ENCODE measurements around the gene ZNF626.
"Not testable (repeated sequence)": the region's sequence is repeated elsewhere in the genome, so short reads cannot be mapped to it uniquely, and the experiment has no call there.

ZNF626 gene

DNA sequence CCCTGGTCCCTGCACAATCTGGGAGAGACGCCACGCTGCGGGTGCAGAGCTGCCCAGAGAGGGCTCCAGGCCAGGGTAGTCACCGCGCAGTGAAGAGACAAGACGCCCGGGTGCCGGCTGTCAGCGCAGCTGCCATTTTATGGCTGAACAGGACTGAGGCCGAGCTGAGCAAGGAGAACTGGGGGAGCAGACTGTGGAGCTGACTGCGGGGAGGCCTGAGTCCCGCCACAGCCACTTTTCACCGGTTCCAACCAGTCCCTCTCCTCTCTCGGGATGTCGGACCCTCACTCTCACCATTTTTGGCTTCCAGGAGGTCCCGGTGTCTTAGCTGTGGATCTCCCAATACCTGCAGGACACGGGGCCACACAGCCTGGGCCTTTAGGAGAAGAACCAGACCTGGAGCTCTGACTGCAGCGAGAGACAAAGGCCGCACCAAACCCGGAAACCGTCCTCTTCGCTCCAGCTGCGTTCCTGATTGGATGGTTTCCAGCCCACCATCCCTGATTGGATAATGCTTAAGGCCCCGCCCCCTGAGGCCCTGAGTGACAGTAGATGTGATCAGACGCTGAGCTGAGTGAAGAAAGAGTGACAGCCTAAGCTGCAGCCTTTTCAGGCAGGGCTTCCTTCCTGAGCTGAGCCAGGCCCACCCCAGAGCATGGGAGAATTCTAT, at the start of gene ZNF626:
TSS of gene ZNF626 (minus strand) at position 422 of the 670 bp plus-strand sequence. CDS start at position 297, 125 bp downstream.
- H3K4me1 Mint-ChIP-seq (ENCODE audit: low read depth) = no peaks in the 10 kb centered on the region
- peak within 1 kb of the TSS; percentile 75 for H3K27ac Mint-ChIP-seq
- peaks cover 53% of the 10 kb centered on the region for H3K9me3 Mint-ChIP-seq

GRCh38 chr19:20669263-20669662, 7.9 kb upstream of the ZNF626 start:
- no peaks in the 10 kb centered on the region for H3K27me3 Mint-ChIP-seq (ENCODE audit: low read depth)
- H3K36me3 Mint-ChIP-seq (ENCODE audit: low read depth) = no peaks in the 10 kb centered on the region
- peaks cover 51% of the 10 kb centered on the region for H3K9me3 Mint-ChIP-seq
- H3K4me3 Mint-ChIP-seq = no peak overlapping the region
- H3K4me1 Mint-ChIP-seq (ENCODE audit: low read depth) = no peaks in the 10 kb centered on the region
- no peak overlapping the region for H3K27ac Mint-ChIP-seq

More for the DNA sequence above, at the start of gene ZNF626:
- Mint-ChIP-seq H3K36me3 (ENCODE audit: low read depth) (peaks cover 18% of the 10 kb centered on the region), H3K27me3 (ENCODE audit: low read depth) (no peaks in the 10 kb centered on the region), H3K4me3 (peak within 1 kb of the TSS; percentile 84)

- H3K27me3 Mint-ChIP-seq (ENCODE audit: low read depth) = no peaks in the 10 kb centered on the region
- H3K4me3 Mint-ChIP-seq = no peak overlapping the region
- peaks cover 3% of the 10 kb centered on the region for H3K36me3 Mint-ChIP-seq (ENCODE audit: low read depth)
- H3K9me3 Mint-ChIP-seq = peaks cover 58% of the 10 kb centered on the region
- no peaks in the 10 kb centered on the region for H3K4me1 Mint-ChIP-seq (ENCODE audit: low read depth)
- H3K27ac Mint-ChIP-seq = no peak overlapping the region
Measured at GRCh38 chr19:20667281-20667680, 5.9 kb upstream of the ZNF626 start.

DNA sequence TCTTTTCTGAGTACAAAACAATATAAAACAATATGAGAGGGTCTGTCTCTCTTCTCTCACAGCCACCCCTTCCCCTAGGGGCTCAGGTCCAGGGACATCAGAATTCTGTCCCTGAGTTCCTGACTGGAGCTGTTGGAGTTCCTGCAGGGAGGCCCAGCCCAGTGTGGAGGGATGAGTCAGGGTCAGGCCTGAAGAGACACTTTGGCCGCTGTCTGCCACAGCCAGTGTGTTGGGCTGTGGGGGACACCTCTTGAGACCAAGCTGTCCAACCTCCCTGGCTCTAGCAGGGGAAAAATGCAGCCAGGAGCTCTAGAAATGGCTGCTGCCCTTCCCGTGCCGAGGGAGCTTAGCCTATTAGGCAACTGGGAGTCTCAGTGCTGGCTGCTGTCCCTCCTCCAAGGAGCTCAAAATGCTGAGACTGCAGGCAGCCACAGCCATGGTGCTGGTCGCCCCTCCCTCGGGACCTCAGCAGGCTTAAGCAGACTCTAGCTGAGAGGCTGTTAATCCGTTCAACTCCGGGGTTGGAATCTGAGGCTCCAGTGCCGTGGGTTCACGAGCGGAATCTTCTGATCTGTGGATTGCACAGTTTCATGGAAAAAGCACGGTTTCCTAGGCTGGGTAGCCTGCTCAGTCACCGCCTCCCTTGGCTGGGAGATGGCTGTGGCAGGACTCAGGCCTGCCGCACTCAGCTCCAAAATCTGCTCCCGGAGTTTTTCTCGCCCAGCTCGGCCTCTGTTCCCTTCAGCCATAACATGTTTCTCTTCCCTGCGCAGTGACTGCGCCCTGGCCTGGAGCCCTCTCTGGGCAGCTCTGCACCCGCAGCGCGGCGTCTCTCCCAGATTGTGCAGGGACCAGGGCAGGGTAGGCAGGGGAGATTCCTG, 3.8 kb upstream of the ZNF626 start:
- Mint-ChIP-seq H3K27me3 (ENCODE audit: low read depth) (no peaks in the 10 kb centered on the region), H3K27ac (no peak overlapping the region), H3K4me1 (ENCODE audit: low read depth) (no peaks in the 10 kb centered on the region), H3K36me3 (ENCODE audit: low read depth) (peaks cover 5% of the 10 kb centered on the region), H3K4me3 (no peak overlapping the region), H3K9me3 (peaks cover 48% of the 10 kb centered on the region)

DNA sequence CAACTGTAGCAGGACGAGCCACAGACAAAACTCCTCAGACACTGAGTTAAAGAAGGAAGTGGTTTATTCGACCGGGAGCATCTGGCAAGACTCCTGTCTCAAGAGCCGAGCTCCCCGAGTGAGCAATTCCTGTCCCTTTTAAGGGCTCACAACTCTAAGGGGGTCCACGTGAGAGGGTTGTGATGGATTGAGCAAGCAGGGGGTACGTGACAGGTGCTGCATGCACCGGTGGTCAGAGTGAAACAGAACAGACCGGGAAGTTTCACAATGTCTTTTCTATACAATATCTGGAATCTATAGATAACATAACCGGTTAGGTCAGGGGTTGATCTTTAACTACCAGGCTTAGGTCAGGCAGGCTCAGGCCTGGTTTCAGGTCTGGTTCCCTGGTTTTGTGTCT, 3.1 kb upstream of the ZNF626 start:
- H3K4me1 Mint-ChIP-seq (ENCODE audit: low read depth); H3K4me3 Mint-ChIP-seq; H3K27ac Mint-ChIP-seq; H3K27me3 Mint-ChIP-seq (ENCODE audit: low read depth); H3K36me3 Mint-ChIP-seq (ENCODE audit: low read depth): not testable (repeated sequence)
- peaks cover 45% of the 10 kb centered on the region for H3K9me3 Mint-ChIP-seq

GRCh38 chr19:20662421-20663105, 1.2 kb upstream of the ZNF626 start:
- Mint-ChIP-seq H3K9me3 (peaks cover 56% of the 10 kb centered on the region), H3K36me3 (ENCODE audit: low read depth) (peaks cover 14% of the 10 kb centered on the region), H3K27ac (no peak overlapping the region), H3K4me1 (ENCODE audit: low read depth) (no peaks in the 10 kb centered on the region), H3K27me3 (ENCODE audit: low read depth) (no peaks in the 10 kb centered on the region), H3K4me3 (no peak overlapping the region)

GRCh38 chr19:20660473-20661140, 764 bp downstream of the ZNF626 start:
- H3K27me3 Mint-ChIP-seq (ENCODE audit: low read depth) = no peaks in the 10 kb centered on the region
- H3K27ac Mint-ChIP-seq = peak overlapping the region; percentile 36
- H3K4me3 Mint-ChIP-seq = peak overlapping the region; percentile 84
- peaks cover 18% of the 10 kb centered on the region for H3K36me3 Mint-ChIP-seq (ENCODE audit: low read depth)
- peaks cover 52% of the 10 kb centered on the region for H3K9me3 Mint-ChIP-seq
- H3K4me1 Mint-ChIP-seq (ENCODE audit: low read depth) = no peaks in the 10 kb centered on the region

DNA sequence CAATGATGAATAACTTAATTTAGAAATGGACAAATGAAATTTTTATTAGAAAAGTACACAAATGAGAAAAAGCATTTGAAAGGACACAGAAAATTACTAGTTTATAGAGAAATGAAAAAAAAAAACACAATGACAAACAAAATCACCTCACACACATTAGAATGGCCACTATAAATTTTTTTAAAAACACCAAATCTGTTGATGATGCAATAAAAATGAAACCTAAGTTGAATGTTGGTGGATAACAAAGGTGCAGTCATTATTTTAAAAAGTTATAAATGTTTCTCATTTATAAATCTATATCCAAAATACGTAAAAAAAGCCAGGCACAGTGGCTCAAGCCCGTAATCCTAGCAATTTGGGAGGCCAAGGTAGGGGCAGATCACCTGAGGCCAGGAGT, 20.8 kb downstream of the ZNF626 start:
- H3K4me3 Mint-ChIP-seq = no peak overlapping the region
- peaks cover 14% of the 10 kb centered on the region for H3K36me3 Mint-ChIP-seq (ENCODE audit: low read depth)
- H3K9me3 Mint-ChIP-seq = peaks cover 42% of the 10 kb centered on the region
- H3K4me1 Mint-ChIP-seq (ENCODE audit: low read depth) = no peaks in the 10 kb centered on the region
- no peaks in the 10 kb centered on the region for H3K27me3 Mint-ChIP-seq (ENCODE audit: low read depth)
- H3K27ac Mint-ChIP-seq = no peak overlapping the region

DNA sequence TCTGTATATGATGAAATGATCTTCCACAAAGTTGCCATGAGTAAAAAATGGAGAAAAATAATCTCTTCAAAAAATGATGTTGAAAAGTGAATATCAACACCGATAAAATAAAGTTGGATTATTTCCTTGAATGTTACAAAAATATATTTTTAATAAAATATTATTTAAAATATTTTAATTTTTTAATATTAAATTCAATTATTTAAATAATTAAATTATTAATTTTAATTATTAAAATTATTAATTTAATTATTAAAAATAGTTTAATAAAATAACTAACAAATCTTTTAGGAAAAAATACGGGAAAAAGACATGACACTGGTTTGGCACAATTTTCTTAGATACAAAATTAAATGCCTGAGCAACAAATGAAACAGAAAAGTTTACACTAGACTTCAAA, 21.3 kb downstream of the ZNF626 start:
- Mint-ChIP-seq H3K4me3 (no peak overlapping the region), H3K36me3 (ENCODE audit: low read depth) (peaks cover 12% of the 10 kb centered on the region), H3K4me1 (ENCODE audit: low read depth) (no peaks in the 10 kb centered on the region), H3K27me3 (ENCODE audit: low read depth) (no peaks in the 10 kb centered on the region), H3K9me3 (peaks cover 40% of the 10 kb centered on the region), H3K27ac (no peak overlapping the region)

- H3K27me3 Mint-ChIP-seq (ENCODE audit: low read depth); H3K4me3 Mint-ChIP-seq; H3K36me3 Mint-ChIP-seq (ENCODE audit: low read depth); H3K4me1 Mint-ChIP-seq (ENCODE audit: low read depth); H3K27ac Mint-ChIP-seq: not testable (repeated sequence)
- peaks cover 44% of the 10 kb centered on the region for H3K9me3 Mint-ChIP-seq
Measured at GRCh38 chr19:20624560-20624959, 36.8 kb downstream of the ZNF626 start.

GRCh38 chr19:20616071-20616470, 45.3 kb downstream of the ZNF626 start:
- Mint-ChIP-seq H3K27me3 (ENCODE audit: low read depth) (no peaks in the 10 kb centered on the region), H3K36me3 (ENCODE audit: low read depth) (no peaks in the 10 kb centered on the region), H3K4me1 (ENCODE audit: low read depth) (no peaks in the 10 kb centered on the region), H3K4me3 (no peak overlapping the region), H3K27ac (no peak overlapping the region), H3K9me3 (peaks cover 45% of the 10 kb centered on the region)

- not testable (repeated sequence) for H3K4me3 Mint-ChIP-seq; H3K27me3 Mint-ChIP-seq (ENCODE audit: low read depth); H3K36me3 Mint-ChIP-seq (ENCODE audit: low read depth); H3K27ac Mint-ChIP-seq; H3K4me1 Mint-ChIP-seq (ENCODE audit: low read depth)
- H3K9me3 Mint-ChIP-seq = peaks cover 54% of the 10 kb centered on the region
Measured at GRCh38 chr19:20614971-20615370, 46.4 kb downstream of the ZNF626 start.

GRCh38 chr19:20612711-20613316, 48.6 kb downstream of the ZNF626 start:
- H3K27ac Mint-ChIP-seq = no peak overlapping the region

GRCh38 chr19:20611866-20612265, 49.5 kb downstream of the ZNF626 start:
- H3K27ac Mint-ChIP-seq = no peak overlapping the region
- H3K4me3 Mint-ChIP-seq = no peak overlapping the region
- H3K36me3 Mint-ChIP-seq (ENCODE audit: low read depth) = no peaks in the 10 kb centered on the region
- H3K9me3 Mint-ChIP-seq = peaks cover 61% of the 10 kb centered on the region
- H3K27me3 Mint-ChIP-seq (ENCODE audit: low read depth) = no peaks in the 10 kb centered on the region
- H3K4me1 Mint-ChIP-seq (ENCODE audit: low read depth) = no peaks in the 10 kb centered on the region

More at GRCh38 chr19:20612711-20613316, 48.6 kb downstream of the ZNF626 start:
- Mint-ChIP-seq H3K27me3 (ENCODE audit: low read depth) (no peaks in the 10 kb centered on the region), H3K4me3 (no peak overlapping the region), H3K36me3 (ENCODE audit: low read depth) (no peaks in the 10 kb centered on the region), H3K4me1 (ENCODE audit: low read depth) (no peaks in the 10 kb centered on the region), H3K9me3 (peaks cover 63% of the 10 kb centered on the region)
